IMR-90 (cell line): ENCODE data around the gene TAAR5. TPM values are rescaled to one million over a fixed set of nuclear protein-coding genes. Genes with fewer than 3 reads are reported as not detected.

Experiments used
- ATAC-seq: fragments of 200-7000 bp; cut with Tn5 transposase; 2 replicates; pipeline ENCODE4 v1.9.1; 2020; ENCODE audit warnings: low read depth, mild to moderate bottlenecking, moderate library complexity
- BruUV-seq: library from RNA; stranded (reverse); fragments of 400-500 nt; replicated peaks from 2 replicates; lab custom pipeline; 2021; lab: Mats Ljungman, UMichigan
- CTCF ChIA-PET: fragments of 300-600 bp; formaldehyde crosslinking; extraction: SDS; loops from one replicate; lab custom pipeline; 2021; ENCODE audit warnings: antibody characterized with exemption; lab: Yijun Ruan, JAX
- POLR2A ChIA-PET: fragments of 300-600 bp; sonication (Branson Sonifier 250); formaldehyde crosslinking; loops from one replicate; lab custom pipeline; 2022; ENCODE audit warnings: antibody characterized with exemption; ENCODE audit not compliant: unreplicated experiment; lab: Charles Lee
- DNase-seq: peaks from one replicate; pipeline ENCODE4 v3.0.0; 2013
- H2AFZ ChIP-seq: replicated peaks from 2 replicates; pipeline ENCODE3; 2013; ENCODE audit warnings: low read length, mild to moderate bottlenecking; ENCODE audit not compliant: poor library complexity
- H2AK5ac ChIP-seq: 2 replicates; pipeline ENCODE4 v1.6.1; 2013; ENCODE audit warnings: low read depth, low read length, inconsistent platforms
- H2AK9ac ChIP-seq: replicated peaks from 2 replicates; pipeline ENCODE3; 2013; ENCODE audit warnings: mild to moderate bottlenecking, low read depth, low read length, moderate library complexity; ENCODE audit not compliant: poor library complexity
- H2BK120ac ChIP-seq: 2 replicates; pipeline ENCODE4 v1.6.1; 2013; ENCODE audit warnings: low read depth, low read length, inconsistent platforms
- H2BK15ac ChIP-seq: 3 replicates; pipeline ENCODE4 v1.6.1; 2013; ENCODE audit warnings: low read depth, low read length, inconsistent platforms
- H2BK20ac ChIP-seq: 2 replicates; pipeline ENCODE4 v1.6.1; 2013; ENCODE audit warnings: low read depth, mild to moderate bottlenecking, inconsistent platforms, low read length, moderate library complexity
- H2BK5ac ChIP-seq: 2 replicates; pipeline ENCODE4 v1.6.1; 2013; ENCODE audit warnings: mild to moderate bottlenecking, low read depth, low read length, inconsistent platforms; ENCODE audit not compliant: poor library complexity, severe bottlenecking
- H3K14ac ChIP-seq: replicated peaks from 2 replicates; pipeline ENCODE4 v1.6.1; 2013; ENCODE audit warnings: low read depth, low read length, inconsistent platforms
- H3K18ac ChIP-seq: 2 replicates; pipeline ENCODE4 v1.6.1; 2013; ENCODE audit warnings: low read depth, low read length, control low read depth
- H3K23ac ChIP-seq: 2 replicates; pipeline ENCODE4 v1.6.1; 2013; ENCODE audit warnings: low read depth, low read length, inconsistent platforms
- H3K27ac ChIP-seq: 2 replicates; pipeline ENCODE4 v1.5.1; 2013; ENCODE audit warnings: mild to moderate bottlenecking, control low read depth, low read length; ENCODE audit not compliant: insufficient read depth
- H3K27me3 ChIP-seq: 2 replicates; pipeline ENCODE4 v1.6.1; 2013; ENCODE audit warnings: low read length; ENCODE audit not compliant: control insufficient read depth, insufficient read depth
- H3K36me3 ChIP-seq: 2 replicates; pipeline ENCODE4 v1.6.1; 2013; ENCODE audit warnings: low read length, mixed read lengths; ENCODE audit not compliant: control insufficient read depth, insufficient read depth
- H3K4ac ChIP-seq: 2 replicates; pipeline ENCODE4 v1.6.1; 2013; ENCODE audit warnings: low read depth, low read length, inconsistent platforms
- H3K4me1 ChIP-seq: 2 replicates; pipeline ENCODE4 v1.6.1; 2013; ENCODE audit warnings: low read length, mixed read lengths; ENCODE audit not compliant: control insufficient read depth, insufficient read depth
- H3K4me2 ChIP-seq: 2 replicates; pipeline ENCODE4 v1.6.1; 2013; ENCODE audit warnings: low read depth, mild to moderate bottlenecking, control low read depth, low read length, moderate library complexity
- H3K4me3 ChIP-seq: 2 replicates; pipeline ENCODE4 v1.5.1; 2013; ENCODE audit warnings: low read depth, mild to moderate bottlenecking, control low read depth, low read length, moderate library complexity; ENCODE audit not compliant: insufficient read depth
- H3K56ac ChIP-seq: 2 replicates; pipeline ENCODE4 v1.6.1; 2013; ENCODE audit warnings: low read length, inconsistent platforms; ENCODE audit not compliant: insufficient read depth; ENCODE audit errors: extremely low read depth
- H3K79me1 ChIP-seq, 2 experiments: 2 replicates each; pipeline ENCODE4 v1.6.1; 2013; ENCODE audit warnings: low read length in 2 of 2, inconsistent platforms in 1 of 2, low read depth in 1 of 2
- H3K9ac ChIP-seq: 2 replicates; pipeline ENCODE4 v1.6.1; 2013; ENCODE audit warnings: low read depth, low read length, control low read depth
- H3K9me1 ChIP-seq: 2 replicates; pipeline ENCODE4 v1.6.1; 2013; ENCODE audit warnings: low read length, inconsistent platforms; ENCODE audit not compliant: insufficient read depth
- H3K9me3 ChIP-seq: 2 replicates; pipeline ENCODE4 v1.6.1; 2013; ENCODE audit warnings: low read length; ENCODE audit not compliant: control insufficient read depth, insufficient read depth
- H4K20me1 ChIP-seq: 2 replicates; pipeline ENCODE4 v1.6.1; 2013; ENCODE audit warnings: low read length, inconsistent platforms; ENCODE audit not compliant: insufficient read depth
- H4K5ac ChIP-seq: 2 replicates; pipeline ENCODE4 v1.6.1; 2013; ENCODE audit warnings: mild to moderate bottlenecking, low read depth, low read length, control low read depth
- H4K8ac ChIP-seq, 2 experiments: 2 replicates each; pipeline ENCODE4 v1.6.1; 2013; ENCODE audit warnings: low read depth in 2 of 2, low read length in 2 of 2, control low read depth in 1 of 2, inconsistent platforms in 1 of 2
- H4K91ac ChIP-seq: 2 replicates; pipeline ENCODE4 v1.6.1; 2013; ENCODE audit warnings: low read depth, low read length, inconsistent platforms; ENCODE audit not compliant: insufficient read depth
- BHLHE40 ChIP-seq: fragments of 150-350 bp; IDR thresholded peaks from 2 replicates; pipeline ENCODE4 v1.6.1; 2016; ENCODE audit warnings: mild to moderate bottlenecking, low read depth, low read length
- CEBPB ChIP-seq: IDR thresholded peaks from 2 replicates; pipeline ENCODE4 v1.6.1; 2012; ENCODE audit warnings: low read depth, low read length, improper control_type of control experiment
- CHD1 ChIP-seq: IDR thresholded peaks from 2 replicates; pipeline ENCODE4 v1.6.1; 2012; ENCODE audit warnings: low read depth, low read length, improper control_type of control experiment
- CTCF ChIP-seq: conservative IDR thresholded peaks from 2 replicates; pipeline ENCODE4 v1.5.1; 2012; ENCODE audit warnings: mild to moderate bottlenecking, low read depth, low read length, improper control_type of control experiment
- FOS ChIP-seq: fragments of 150-350 bp; IDR thresholded peaks from 2 replicates; pipeline ENCODE4 v1.6.1; 2016; ENCODE audit warnings: low read depth, low read length
- MAFK ChIP-seq: IDR thresholded peaks from 2 replicates; pipeline ENCODE4 v1.6.1; 2012; ENCODE audit warnings: low read depth, low read length, improper control_type of control experiment
- MAZ ChIP-seq: IDR thresholded peaks from 2 replicates; pipeline ENCODE4 v1.6.1; 2012; ENCODE audit warnings: low read depth, mild to moderate bottlenecking, low read length, improper control_type of control experiment, moderate library complexity, borderline replicate concordance
- MXI1 ChIP-seq: IDR thresholded peaks from 2 replicates; pipeline ENCODE4 v1.6.1; 2012; ENCODE audit warnings: low read depth, mild to moderate bottlenecking, low read length, moderate library complexity, borderline replicate concordance
- NFE2L2 ChIP-seq: fragments of 150-350 bp; IDR thresholded peaks from 2 replicates; pipeline ENCODE4 v1.6.1; 2016; ENCODE audit warnings: low read depth, mild to moderate bottlenecking, low read length
- POLR2A ChIP-seq: IDR thresholded peaks from 2 replicates; pipeline ENCODE4 v1.6.1; 2012; ENCODE audit warnings: mild to moderate bottlenecking, low read depth, low read length
- RAD21 ChIP-seq: IDR thresholded peaks from 2 replicates; pipeline ENCODE4 v1.6.1; 2012; ENCODE audit warnings: low read length, improper control_type of control experiment
- RCOR1 ChIP-seq: IDR thresholded peaks from 2 replicates; pipeline ENCODE4 v1.6.1; 2012; ENCODE audit warnings: mild to moderate bottlenecking, low read length, improper control_type of control experiment; ENCODE audit not compliant: insufficient replicate concordance
- RFX5 ChIP-seq: IDR thresholded peaks from 2 replicates; pipeline ENCODE4 v1.8.0; 2012; ENCODE audit warnings: low read depth, mild to moderate bottlenecking, low read length, moderate library complexity
- SMC3 ChIP-seq: fragments of 150-350 bp; IDR thresholded peaks from 2 replicates; pipeline ENCODE4 v1.6.1; 2016; ENCODE audit warnings: low read depth, mild to moderate bottlenecking, antibody characterized with exemption, low read length, moderate library complexity
- USF2 ChIP-seq: fragments of 150-350 bp; IDR thresholded peaks from 2 replicates; pipeline ENCODE4 v1.6.1; 2017; ENCODE audit warnings: mild to moderate bottlenecking, antibody characterized with exemption, low read length, low read depth
- WGBS, 2 experiments: methylation state at CpG; one replicate each; pipeline versions ENCODE4 v1.1.5 to v1.1.7; 2013; ENCODE audit warnings: missing lambda C conversion rate in 2 of 2; ENCODE audit not compliant: insufficient read length in 1 of 2; ENCODE audit errors: extremely low coverage in 2 of 2; 5-methylcytosine and 5-hydroxymethylcytosine counted together
- dilution Hi-C: fragments of 300-500 bp; cut with HindIII; formaldehyde crosslinking; loops from one replicate; pipeline ENCODE4 v1.14.3; 2018; ENCODE audit warnings: low sequenced_read_pairs; ENCODE audit not compliant: unreplicated experiment
- in situ Hi-C: fragments of 300-500 bp; cut with MboI; formaldehyde crosslinking; loops from 3 replicates; pipeline ENCODE4 v1.14.3; 2019; ENCODE audit warnings: low sequenced_read_pairs, inconsistent platforms, mixed read lengths
- intact Hi-C: fragments of 100-400 bp; cut with micrococcal nuclease; formaldehyde crosslinking; loops from 2 replicates; pipeline ENCODE4 v1.10.0; 2022
- polyA plus RNA-seq, 3 experiments: library from polyadenylated mRNA; depleted of rRNA; stranded (reverse); fragments of >200 nt; gene quantifications; 2 replicates each; pipeline ENCODE4 v1.2.3, GENCODE V29; 2012; ENCODE audit warnings: low replicate concordance in 1 of 3
- total RNA-seq: library from RNA; depleted of rRNA; stranded (reverse); fragments of >200 nt; gene quantifications from 2 replicates; pipeline ENCODE4 v1.2.3, GENCODE V29; 2012
- TF ChIP-seq, protein P1 (sequence below): fragments of 150-350 bp; IDR thresholded peaks from 2 replicates; pipeline ENCODE4 v1.6.1; 2016; ENCODE audit warnings: low read depth, mild to moderate bottlenecking, low read length, moderate library complexity, borderline replicate concordance

Gene TAAR5
- total and polyA plus RNA-seq, 2 of the 4 experiments (the other 2 are of a cell fraction) = not detected

GRCh38 chr6:132570221-132570777, 19.2 kb downstream of the TAAR5 start, which contains the start of gene TAAR6:
Gene TAAR6, plus strand, starts transcription at chr6:132570322. Its CDS starts 0 bp downstream, at chr6:132570322.
- no peak within 1 kb of the TSS for H3K4ac ChIP-seq
- no peak within 1 kb of the TSS for H3K27ac ChIP-seq
- H3K18ac ChIP-seq = no peak within 1 kb of the TSS
- no peak within 1 kb of the TSS for H2AK9ac ChIP-seq
- no peaks in the 10 kb centered on the region for H3K79me1 ChIP-seq
- no peak within 1 kb of the TSS for H2BK20ac ChIP-seq
- BruUV-seq = no TSS peak
- ChIA-PET POLR2A (no interaction called here), CTCF (no interaction called here)
- dilution Hi-C loops = no loop called here
- H4K5ac ChIP-seq = no peak within 1 kb of the TSS
- H3K4me2 ChIP-seq = no peak within 1 kb of the TSS
- no peak within 1 kb of the TSS for H3K9ac ChIP-seq
- H3K27me3 ChIP-seq = peaks cover 38% of the 10 kb centered on the region
- H3K14ac ChIP-seq = no peak within 1 kb of the TSS
- WGBS, 2 experiments = no CpG with 5 or more reads among the region's 15 CpGs
- H3K9me1 ChIP-seq = no peaks in the 10 kb centered on the region
- no peak within 1 kb of the TSS for H2BK15ac ChIP-seq
- intact Hi-C loops = no loop called here
- no peak within 1 kb of the TSS for H2BK5ac ChIP-seq
- H3K36me3 ChIP-seq = no peaks in the 10 kb centered on the region
- no peak within 1 kb of the TSS for H2AK5ac ChIP-seq
- no peak within 1 kb of the TSS for H4K91ac ChIP-seq
- H3K4me1 ChIP-seq = no peaks in the 10 kb centered on the region
- no peaks in the 10 kb centered on the region for H3K9me3 ChIP-seq
- in situ Hi-C loops = no loop called here
- H4K20me1 ChIP-seq = no peaks in the 10 kb centered on the region
- no peak within 1 kb of the TSS for H4K8ac ChIP-seq
- no peak within 1 kb of the TSS for H2AFZ ChIP-seq
- no peak within 1 kb of the TSS for H3K4me3 ChIP-seq
- no peak within 1 kb of the TSS for H3K23ac ChIP-seq
- ATAC-seq (no peak), DNase-seq (no peak)
- H3K56ac ChIP-seq = no peak within 1 kb of the TSS
- H2BK120ac ChIP-seq = no peak within 1 kb of the TSS
- TF ChIP-seq MAFK = no peak
- TF ChIP-seq, protein P1, sequence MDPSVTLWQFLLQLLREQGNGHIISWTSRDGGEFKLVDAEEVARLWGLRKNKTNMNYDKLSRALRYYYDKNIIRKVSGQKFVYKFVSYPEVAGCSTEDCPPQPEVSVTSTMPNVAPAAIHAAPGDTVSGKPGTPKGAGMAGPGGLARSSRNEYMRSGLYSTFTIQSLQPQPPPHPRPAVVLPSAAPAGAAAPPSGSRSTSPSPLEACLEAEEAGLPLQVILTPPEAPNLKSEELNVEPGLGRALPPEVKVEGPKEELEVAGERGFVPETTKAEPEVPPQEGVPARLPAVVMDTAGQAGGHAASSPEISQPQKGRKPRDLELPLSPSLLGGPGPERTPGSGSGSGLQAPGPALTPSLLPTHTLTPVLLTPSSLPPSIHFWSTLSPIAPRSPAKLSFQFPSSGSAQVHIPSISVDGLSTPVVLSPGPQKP = no peak
- TF ChIP-seq CHD1 = no peak
- no peak for TF ChIP-seq POLR2A
- TF ChIP-seq SMC3 = no peak
- no peak for TF ChIP-seq NFE2L2
- no peak for TF ChIP-seq MAZ
- no peak for TF ChIP-seq BHLHE40
- no peak for TF ChIP-seq MXI1
- TF ChIP-seq RCOR1 = no peak
- TF ChIP-seq RFX5 = no peak
- no peak for TF ChIP-seq FOS
- TF ChIP-seq RAD21 = no peak
- TF ChIP-seq CTCF = no peak
- no peak for TF ChIP-seq CEBPB
- TF ChIP-seq USF2 = no peak
